ENCODE data around the gene PTPRQ. TPM values are rescaled to one million over a fixed set of nuclear protein-coding genes. Genes with fewer than 3 reads are reported as not detected.
"Not testable (repeated sequence)": the region's sequence is repeated elsewhere in the genome, so short reads cannot be mapped to it uniquely, and the experiment has no call there.

The PTPRQ gene
- total RNA-seq, 1 donor from 2014 or later: not detected

DNA sequence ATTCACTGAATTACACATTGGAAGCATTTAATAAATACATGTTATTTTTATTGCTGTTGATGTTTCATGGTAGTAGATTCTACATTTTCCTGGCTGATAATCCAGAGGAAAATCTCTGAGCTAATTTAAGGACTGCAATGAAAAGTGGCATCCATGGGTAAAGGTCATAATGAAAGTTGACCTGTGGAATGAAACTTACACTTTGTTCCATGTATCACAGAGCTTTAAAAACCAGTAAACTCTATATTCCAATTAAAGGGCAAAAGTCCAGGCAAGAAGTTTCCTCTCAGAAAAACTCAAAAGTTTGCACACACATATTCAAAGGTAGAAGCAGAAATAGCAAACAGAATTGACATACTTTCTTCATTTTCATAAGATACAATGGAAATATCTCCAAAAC, 218.6 kb downstream of the PTPRQ start:
- H3K27me3 ChIP-seq (ENCODE audit: control insufficient read depth, insufficient read depth, low read length): no peaks in the 10 kb centered on the region
- DNase-seq (ENCODE audit: low read depth) (no peak), FAIRE-seq (no peak)
- H3K36me3 ChIP-seq (ENCODE audit: control insufficient read depth, insufficient read depth, low read length): no peaks in the 10 kb centered on the region
- TF ChIP-seq, protein P1, sequence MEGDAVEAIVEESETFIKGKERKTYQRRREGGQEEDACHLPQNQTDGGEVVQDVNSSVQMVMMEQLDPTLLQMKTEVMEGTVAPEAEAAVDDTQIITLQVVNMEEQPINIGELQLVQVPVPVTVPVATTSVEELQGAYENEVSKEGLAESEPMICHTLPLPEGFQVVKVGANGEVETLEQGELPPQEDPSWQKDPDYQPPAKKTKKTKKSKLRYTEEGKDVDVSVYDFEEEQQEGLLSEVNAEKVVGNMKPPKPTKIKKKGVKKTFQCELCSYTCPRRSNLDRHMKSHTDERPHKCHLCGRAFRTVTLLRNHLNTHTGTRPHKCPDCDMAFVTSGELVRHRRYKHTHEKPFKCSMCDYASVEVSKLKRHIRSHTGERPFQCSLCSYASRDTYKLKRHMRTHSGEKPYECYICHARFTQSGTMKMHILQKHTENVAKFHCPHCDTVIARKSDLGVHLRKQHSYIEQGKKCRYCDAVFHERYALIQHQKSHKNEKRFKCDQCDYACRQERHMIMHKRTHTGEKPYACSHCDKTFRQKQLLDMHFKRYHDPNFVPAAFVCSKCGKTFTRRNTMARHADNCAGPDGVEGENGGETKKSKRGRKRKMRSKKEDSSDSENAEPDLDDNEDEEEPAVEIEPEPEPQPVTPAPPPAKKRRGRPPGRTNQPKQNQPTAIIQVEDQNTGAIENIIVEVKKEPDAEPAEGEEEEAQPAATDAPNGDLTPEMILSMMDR (IDR thresholded peaks at IDR 0.05; ENCODE audit: insufficient read depth, low read length, severe bottlenecking): no peak
- no peak overlapping the region for H3K4me3 ChIP-seq (ENCODE audit: low read depth, low read length)

DNA sequence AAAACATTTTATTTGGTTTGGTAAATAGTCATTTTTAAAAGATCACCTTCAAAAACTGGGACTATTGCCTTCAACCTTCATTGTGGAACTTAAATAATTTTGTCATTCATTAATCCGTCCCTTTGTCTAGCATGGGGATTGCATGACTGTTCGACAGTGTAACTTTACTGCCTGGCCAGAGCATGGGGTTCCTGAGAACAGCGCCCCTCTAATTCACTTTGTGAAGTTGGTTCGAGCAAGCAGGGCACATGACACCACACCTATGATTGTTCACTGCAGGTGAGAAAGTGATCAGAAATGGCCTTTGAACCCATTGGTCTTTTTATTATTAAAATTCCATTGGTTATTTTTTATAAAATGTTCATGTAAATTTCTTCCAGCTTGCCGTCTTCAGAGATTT, 226.2 kb downstream of the PTPRQ start:
- H3K27me3 ChIP-seq (ENCODE audit: control insufficient read depth, insufficient read depth, low read length): no peaks in the 10 kb centered on the region
- H3K36me3 ChIP-seq (ENCODE audit: control insufficient read depth, insufficient read depth, low read length): no peaks in the 10 kb centered on the region
- no peak for FAIRE-seq
- H3K4me3 ChIP-seq (ENCODE audit: low read depth, low read length): no peak overlapping the region
- TF ChIP-seq, protein P1 (IDR thresholded peaks at IDR 0.05; ENCODE audit: insufficient read depth, low read length, severe bottlenecking): no peak
- DNase-seq (ENCODE audit: low read depth): no peak

DNA sequence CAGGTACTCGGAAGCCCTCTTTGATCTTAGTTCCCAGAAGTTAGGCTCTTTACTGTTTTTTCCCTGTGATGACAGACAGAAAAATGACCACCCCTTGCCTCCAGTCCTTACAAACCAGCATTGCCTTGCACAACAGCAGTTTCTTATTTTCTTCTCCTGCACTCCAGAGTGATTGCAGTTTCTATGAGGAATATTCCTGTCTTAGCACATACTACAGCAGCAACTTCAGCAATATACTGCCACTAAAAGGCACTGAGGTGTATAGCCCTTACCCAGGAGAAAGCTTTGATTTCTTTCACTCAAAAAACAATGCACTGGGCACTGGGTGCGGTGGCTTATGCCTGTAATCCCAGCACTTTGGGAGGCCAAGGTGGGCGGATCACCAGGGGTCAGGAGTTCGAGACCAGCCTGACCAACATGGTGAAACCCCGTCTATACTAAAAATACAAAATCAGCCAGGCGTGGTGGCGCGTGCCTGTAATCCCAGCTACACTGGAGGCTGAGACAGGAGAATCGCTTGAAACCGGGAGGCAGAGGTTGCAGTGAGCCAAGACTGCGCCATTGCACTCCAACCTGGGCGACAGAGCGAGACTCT, 232.1 kb downstream of the PTPRQ start:
- not testable (repeated sequence) for DNase-seq (ENCODE audit: low read depth); FAIRE-seq; H3K27me3 ChIP-seq (ENCODE audit: control insufficient read depth, insufficient read depth, low read length); H3K36me3 ChIP-seq (ENCODE audit: control insufficient read depth, insufficient read depth, low read length); H3K4me3 ChIP-seq (ENCODE audit: low read depth, low read length)

DNA sequence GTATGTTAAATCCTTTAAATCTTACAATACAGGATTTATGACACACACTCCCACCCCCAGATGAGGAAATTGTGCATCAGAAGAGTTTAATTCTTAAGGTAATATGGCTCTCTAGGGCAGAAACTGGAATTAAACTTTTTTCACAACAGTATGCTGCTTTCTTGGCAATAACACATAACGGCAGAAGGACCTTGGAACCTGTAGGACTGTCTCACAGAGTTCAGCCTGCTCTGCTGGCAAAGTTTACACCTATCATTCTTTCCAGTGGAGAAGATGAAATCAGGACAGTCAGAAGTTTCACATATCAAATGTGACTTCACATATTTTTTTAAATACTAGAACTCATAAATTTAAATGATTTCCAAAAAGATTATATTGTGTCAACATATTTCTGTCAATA, 232.8 kb downstream of the PTPRQ start:
- TF ChIP-seq, protein P1 (IDR thresholded peaks at IDR 0.05; ENCODE audit: insufficient read depth, low read length, severe bottlenecking): no peak
- FAIRE-seq: no peak
- H3K4me3 ChIP-seq (ENCODE audit: low read depth, low read length): no peak overlapping the region

DNA sequence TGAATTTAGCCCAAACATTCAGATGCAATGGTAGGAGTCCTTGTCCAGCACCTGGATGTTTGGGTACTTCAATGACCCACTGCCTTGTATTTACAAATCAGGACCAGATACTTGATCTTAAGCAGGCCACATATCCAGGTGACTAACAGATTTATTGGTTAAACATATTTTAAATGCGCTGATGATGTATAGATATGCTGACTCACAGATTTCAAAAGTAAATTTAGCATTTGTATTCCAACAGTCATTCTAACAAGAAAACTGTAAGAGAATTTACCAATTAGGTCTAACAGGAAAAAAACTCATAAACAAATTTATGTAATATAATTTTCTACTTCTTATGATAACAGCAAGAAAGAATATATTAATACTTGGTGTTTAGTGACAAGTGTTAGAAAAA, 234.0 kb downstream of the PTPRQ start:
- no peak for DNase-seq (ENCODE audit: low read depth)
- no peak for FAIRE-seq
- TF ChIP-seq, protein P1 (IDR thresholded peaks at IDR 0.05; ENCODE audit: insufficient read depth, low read length, severe bottlenecking): no peak

More for the DNA sequence above, 232.8 kb downstream of the PTPRQ start:
- H3K36me3 ChIP-seq (ENCODE audit: control insufficient read depth, insufficient read depth, low read length): no peaks in the 10 kb centered on the region
- no peak for DNase-seq (ENCODE audit: low read depth)
- H3K27me3 ChIP-seq (ENCODE audit: control insufficient read depth, insufficient read depth, low read length): no peaks in the 10 kb centered on the region

DNA sequence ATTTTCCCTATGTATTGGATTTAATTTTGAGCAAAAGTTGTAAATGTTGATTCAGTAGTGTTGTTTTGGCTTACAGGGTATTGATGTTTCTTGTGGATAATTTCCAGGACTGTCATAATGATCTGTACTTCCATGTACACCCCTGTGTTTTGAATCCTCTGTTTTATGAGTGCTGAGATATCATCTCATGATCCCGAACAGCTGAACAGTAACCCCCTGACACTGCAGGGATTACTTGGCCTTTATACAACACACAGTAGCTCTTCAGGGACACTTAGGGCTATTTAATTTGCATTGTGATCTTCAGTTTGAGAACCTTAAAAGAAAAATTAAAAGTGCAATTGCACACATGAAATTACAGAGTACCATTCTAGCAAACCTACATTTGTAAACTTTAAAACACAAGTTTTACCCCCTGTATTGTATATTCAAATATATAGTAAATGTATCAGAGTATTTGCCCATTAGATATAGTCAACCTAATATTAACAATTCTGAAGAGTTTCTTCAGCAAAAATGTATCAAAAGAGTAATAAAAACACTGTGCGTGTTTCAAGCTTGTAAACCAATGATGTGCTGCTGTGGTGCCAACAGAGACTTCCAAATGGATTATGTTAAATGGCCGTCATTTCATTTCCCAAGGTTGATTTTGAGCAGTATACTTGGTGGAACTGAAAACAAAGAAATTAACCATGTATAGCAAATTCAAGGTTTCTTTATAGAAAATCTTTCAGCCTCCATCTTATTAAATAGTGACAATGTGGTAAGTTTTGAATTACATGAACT, 235.5 kb downstream of the PTPRQ start:
- DNase-seq (ENCODE audit: low read depth) (no peak), FAIRE-seq (no peak)
- Histone ChIP-seq H3K27me3 (ENCODE audit: control insufficient read depth, insufficient read depth, low read length) (no peaks in the 10 kb centered on the region), H3K36me3 (ENCODE audit: control insufficient read depth, insufficient read depth, low read length) (no peaks in the 10 kb centered on the region), H3K4me3 (ENCODE audit: low read depth, low read length) (no peak overlapping the region)
- TF ChIP-seq, protein P1 (IDR thresholded peaks at IDR 0.05; ENCODE audit: insufficient read depth, low read length, severe bottlenecking): no peak

More for the DNA sequence above, 234.0 kb downstream of the PTPRQ start:
- H3K36me3 ChIP-seq (ENCODE audit: control insufficient read depth, insufficient read depth, low read length): no peaks in the 10 kb centered on the region
- H3K27me3 ChIP-seq (ENCODE audit: control insufficient read depth, insufficient read depth, low read length): no peaks in the 10 kb centered on the region
- H3K4me3 ChIP-seq (ENCODE audit: low read depth, low read length): no peak overlapping the region
